ENCODE data around the gene TSEN2.

TSEN2 gene

GRCh38 chr3:12559520-12559919 is 75.2 kb downstream of the TSEN2 start:
- CTCF ChIA-PET = interaction anchor here (0.9 to 2.2 kb wide), 3 partner anchors 9 to 26 kb away, joined by 3 to 4 read pairs (median 4); partner anchors contain the start of gene MKRN2OS

GRCh38 chr3:12560505-12561190 is 76.4 kb downstream of the TSEN2 start:
- peak; percentile 46 for DNase-seq (ENCODE audit: extremely low spot score)
- TF ChIP-seq CTCF (IDR thresholded peaks at IDR 0.05; ENCODE audit: control extremely low read depth, extremely low read depth, low read depth, missing control alignments) = no peak
- POLR2A ChIA-PET = interaction anchor here (0.7 kb wide), 1 partner anchor 848 kb away, joined by 7 read pairs; no protein-coding TSS in a partner anchor
- CTCF ChIA-PET = interaction anchor here (1.1 to 1.5 kb wide), 2 partner anchors 11 to 17 kb away, joined by 3 to 4 read pairs; no protein-coding TSS in a partner anchor

More at GRCh38 chr3:12559520-12559919, 75.2 kb downstream of the TSEN2 start:
- POLR2A ChIA-PET = no interaction called here
- no peak for DNase-seq (ENCODE audit: extremely low spot score)
- TF ChIP-seq CTCF (IDR thresholded peaks at IDR 0.05; ENCODE audit: control extremely low read depth, extremely low read depth, low read depth, missing control alignments) = no peak

GRCh38 chr3:12561397-12561796 is 77.1 kb downstream of the TSEN2 start:
- no peak for DNase-seq (ENCODE audit: extremely low spot score)
- ChIA-PET POLR2A (no interaction called here), CTCF (interaction anchor here (1.1 to 1.5 kb wide), 2 partner anchors 12 to 16 kb away, joined by 3 to 4 read pairs; no protein-coding TSS in a partner anchor)
- no peak for TF ChIP-seq CTCF (IDR thresholded peaks at IDR 0.05; ENCODE audit: control extremely low read depth, extremely low read depth, low read depth, missing control alignments)

- ChIA-PET POLR2A (interaction anchor here (1.3 kb wide), 1 partner anchor 20 kb away, joined by 4 read pairs; no protein-coding TSS in a partner anchor), CTCF (no interaction called here)
- no peak for DNase-seq (ENCODE audit: extremely low spot score)
- no peak for TF ChIP-seq CTCF (IDR thresholded peaks at IDR 0.05; ENCODE audit: control extremely low read depth, extremely low read depth, low read depth, missing control alignments)
Measured at GRCh38 chr3:12562451-12562850, 78.2 kb downstream of the TSEN2 start.

GRCh38 chr3:12566976-12567375 is 82.7 kb downstream of the TSEN2 start:
- ChIA-PET POLR2A (no interaction called here), CTCF (no interaction called here)
- DNase-seq (ENCODE audit: extremely low spot score) = no peak
- no peak for TF ChIP-seq CTCF (IDR thresholded peaks at IDR 0.05; ENCODE audit: control extremely low read depth, extremely low read depth, low read depth, missing control alignments)

GRCh38 chr3:12568747-12569146 is 84.5 kb downstream of the TSEN2 start:
- CTCF ChIA-PET = interaction anchor here (1.4 to 1.6 kb wide), 2 partner anchors 10 kb away, joined by 4 read pairs; no protein-coding TSS in a partner anchor
- POLR2A ChIA-PET = no interaction called here
- no peak for DNase-seq (ENCODE audit: extremely low spot score)
- no peak for TF ChIP-seq CTCF (IDR thresholded peaks at IDR 0.05; ENCODE audit: control extremely low read depth, extremely low read depth, low read depth, missing control alignments)

Data from GM10248 (cell line).